Hematopoietic multipotent progenitor cell treated with erythropoietin and hydrocortisone succinate and interleukin-3 and kit ligand, for 4 days (in vitro differentiated cells): ENCODE measurements around the gene TSFM.
A peak's percentile ranks its signal among the peaks of the same experiment; 100 is the strongest.

Experiments
- DNase-seq: peaks from one replicate; pipeline ENCODE4 v3.0.0-alpha.2; 2015

TSFM gene

GRCh38 chr12:57781244-57781643 lies 1.3 kb upstream of the TSFM start:
- peak; percentile 60 for DNase-seq

GRCh38 chr12:57781801-57782200 lies 786 bp upstream of the TSFM start:
- DNase-seq = no peak

DNA sequence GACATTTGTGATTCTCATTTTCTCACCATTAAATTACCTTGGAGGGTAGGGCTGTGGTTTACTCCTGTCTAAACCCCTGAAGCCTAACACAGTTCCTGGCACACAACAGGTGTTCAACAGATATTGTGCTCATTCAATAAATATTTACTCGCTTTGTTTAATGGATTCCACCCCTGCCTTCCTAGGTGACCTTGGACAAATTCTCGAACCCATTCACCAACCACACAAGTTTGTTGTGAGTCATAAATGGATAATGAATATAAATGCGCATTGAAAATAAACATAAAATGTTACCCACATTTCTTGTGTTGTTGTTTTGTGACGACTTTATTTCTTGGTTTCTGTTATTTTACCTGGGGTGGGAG lies 362 bp upstream of the TSFM start:
- DNase-seq = no peak

DNA sequence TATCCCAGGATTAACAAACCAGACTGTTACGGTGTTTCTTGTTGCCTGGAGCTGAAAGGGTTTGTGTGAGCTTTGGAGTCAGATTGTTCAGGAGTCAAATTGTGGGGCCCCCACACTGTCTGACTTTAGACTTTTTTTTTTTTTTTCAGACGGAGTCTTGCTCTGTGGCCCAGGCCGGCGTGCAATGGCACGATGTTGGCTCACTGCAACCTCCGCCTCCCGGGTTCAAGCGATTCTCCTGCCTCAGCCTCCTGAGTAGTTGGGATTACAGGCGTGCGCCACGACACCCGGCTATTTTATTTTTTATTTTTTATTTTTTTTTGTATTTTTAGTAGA lies 847 bp downstream of the TSFM start:
- DNase-seq = no peak

GRCh38 chr12:57783861-57784260 lies 1.3 kb downstream of the TSFM start:
- no peak for DNase-seq

DNA sequence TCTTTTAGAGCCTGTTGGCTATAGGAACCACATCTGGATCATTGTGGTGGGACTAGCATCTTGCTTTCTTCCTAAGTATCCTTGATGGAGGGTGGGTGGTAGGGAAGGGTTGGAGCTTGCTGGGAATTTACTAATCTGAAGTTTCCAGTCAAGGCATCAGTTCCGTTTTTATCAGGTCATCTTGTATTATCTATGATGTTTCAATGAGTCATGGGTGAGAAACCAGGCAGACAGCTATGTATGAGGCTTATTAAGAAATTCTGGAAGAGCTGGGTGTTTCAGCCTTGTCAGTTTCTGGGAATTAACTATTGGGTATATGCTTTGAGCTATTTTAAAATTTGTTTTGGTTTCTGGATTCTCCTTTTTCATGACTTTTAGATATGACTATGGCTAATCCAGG lies 11.3 kb downstream of the TSFM start:
- no peak for DNase-seq

- no peak for DNase-seq
These were observed 12.8 kb downstream of the TSFM start for GRCh38 chr12:57795354-57795753.

DNA sequence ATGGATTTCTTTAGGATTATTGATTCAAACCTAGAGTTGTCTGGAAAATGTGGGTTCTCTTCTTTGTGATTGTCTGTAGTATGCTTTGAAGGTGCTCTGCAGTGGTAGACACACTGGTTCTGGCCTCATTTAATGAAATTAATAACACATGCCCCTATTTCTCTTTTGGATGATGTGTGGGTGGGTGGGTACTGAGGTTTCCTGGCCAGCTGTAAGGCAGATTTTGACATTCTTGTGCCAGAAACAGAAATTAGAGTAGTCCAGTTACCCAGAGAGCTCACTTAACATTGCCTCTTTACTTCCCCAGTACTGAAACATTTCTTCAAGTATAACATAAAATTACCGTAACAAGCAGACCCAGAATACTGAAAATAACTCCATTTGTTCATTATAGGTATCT lies 14.4 kb downstream of the TSFM start:
- DNase-seq = no peak

DNA sequence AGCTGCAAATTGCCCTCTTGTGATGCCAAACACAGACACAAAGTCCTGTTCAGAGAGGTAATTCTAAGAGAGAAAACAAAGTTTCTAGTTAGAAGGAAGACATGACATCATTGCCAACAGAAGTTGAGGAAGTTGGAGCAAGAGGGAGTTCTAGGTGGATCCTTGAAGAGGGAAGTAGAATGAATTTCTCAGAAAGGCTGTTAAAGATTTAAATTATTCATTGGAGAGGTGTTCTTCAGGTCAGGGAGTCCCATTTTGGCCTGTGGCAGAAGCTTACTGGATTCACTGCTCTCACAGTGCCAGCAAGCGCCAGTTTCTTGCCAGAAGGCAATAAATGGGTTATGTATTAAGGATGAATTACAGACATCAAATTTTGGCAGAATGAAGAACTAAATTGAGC lies 15.3 kb downstream of the TSFM start:
- no peak for DNase-seq

GRCh38 chr12:57800965-57801364 lies 18.4 kb downstream of the TSFM start:
- DNase-seq = no peak

DNA sequence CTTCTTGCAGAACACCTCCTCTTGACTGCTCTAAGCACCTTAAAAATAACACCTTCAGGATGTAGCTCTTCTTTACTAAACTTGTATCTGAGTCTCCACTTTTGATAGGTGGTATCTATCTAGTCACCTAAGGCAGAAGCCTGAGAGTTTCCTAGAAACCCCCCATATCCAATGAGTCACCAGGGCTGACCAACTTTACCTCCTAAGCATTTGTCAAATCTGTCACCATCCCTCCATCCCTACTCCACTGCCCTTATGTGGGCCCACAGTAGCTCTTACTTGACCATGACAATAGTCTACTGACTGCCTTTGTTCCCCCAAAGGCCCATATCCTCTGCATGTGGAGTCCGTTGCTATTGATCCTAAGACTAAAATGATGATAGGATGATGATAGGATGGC lies 20.0 kb downstream of the TSFM start:
- DNase-seq = no peak

DNA sequence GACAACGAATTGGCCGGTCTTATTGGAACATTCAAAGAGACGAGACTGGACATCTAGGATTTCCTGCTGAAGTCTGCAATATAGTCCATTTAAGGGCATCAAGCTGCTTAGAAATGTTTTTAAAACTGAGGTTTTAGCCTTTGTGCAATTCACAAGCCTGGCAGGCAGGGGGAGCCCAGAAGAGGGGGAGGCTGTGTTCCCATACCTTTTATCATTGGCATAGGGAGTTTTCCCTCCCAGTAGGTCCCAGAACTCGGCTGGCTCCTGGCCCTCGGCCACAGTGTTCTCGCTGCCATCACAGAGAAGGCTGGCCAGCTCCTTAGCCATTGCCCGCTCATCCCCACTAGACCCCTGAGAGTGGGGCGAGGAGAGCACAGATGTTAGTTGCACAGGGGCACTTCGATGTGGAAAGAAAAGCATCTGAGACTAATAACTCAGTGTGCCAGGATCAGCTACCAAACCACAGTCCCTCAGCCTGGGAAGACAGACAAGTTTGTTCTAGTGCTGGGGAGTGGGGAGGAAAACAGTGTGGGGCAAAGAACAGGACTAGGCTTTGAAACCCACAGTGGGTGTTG lies 20.8 kb downstream of the TSFM start:
- DNase-seq = peak; percentile 54

DNA sequence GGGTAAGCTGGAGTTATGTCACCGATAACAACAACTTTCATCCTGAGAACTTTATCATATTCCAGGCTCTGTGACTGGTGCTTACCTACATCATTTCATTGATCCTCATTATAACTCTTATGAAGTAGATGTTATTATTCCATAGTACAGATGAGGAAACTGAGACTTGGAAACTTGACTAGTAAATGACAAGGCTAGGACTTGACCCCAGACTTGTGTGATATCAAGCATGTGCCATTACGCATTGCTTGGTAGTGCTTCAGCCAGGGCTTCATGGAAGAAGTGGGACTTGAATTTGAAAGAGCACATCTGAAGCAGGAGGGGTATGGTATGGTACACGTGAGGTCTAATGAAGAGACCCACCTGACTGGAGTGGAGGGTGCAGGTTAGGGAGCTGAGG lies 24.1 kb downstream of the TSFM start:
- no peak for DNase-seq

GRCh38 chr12:57807285-57807684 lies 24.7 kb downstream of the TSFM start:
- DNase-seq = no peak

- DNase-seq = no peak
These were observed 25.8 kb downstream of the TSFM start for GRCh38 chr12:57808351-57808750.

DNA sequence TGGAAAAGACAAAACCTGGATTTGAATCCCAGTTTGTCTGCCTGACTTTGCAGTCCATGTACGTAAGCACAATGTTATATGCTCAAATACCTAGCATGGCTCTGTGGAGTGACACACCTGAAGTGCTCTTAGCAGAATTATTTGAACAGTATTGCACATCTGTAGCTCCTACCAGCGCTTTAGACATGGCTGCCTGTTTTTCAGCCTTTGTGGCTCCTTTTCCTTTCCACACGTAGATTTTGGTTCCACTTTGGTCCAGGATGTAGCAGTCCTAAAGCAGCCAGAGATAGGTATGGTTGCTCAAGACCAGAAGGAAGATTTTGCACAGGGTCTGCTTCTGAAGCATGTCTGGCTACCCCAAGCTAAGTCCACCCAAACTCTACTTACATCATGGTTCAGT lies 26.8 kb downstream of the TSFM start:
- DNase-seq = no peak

DNA sequence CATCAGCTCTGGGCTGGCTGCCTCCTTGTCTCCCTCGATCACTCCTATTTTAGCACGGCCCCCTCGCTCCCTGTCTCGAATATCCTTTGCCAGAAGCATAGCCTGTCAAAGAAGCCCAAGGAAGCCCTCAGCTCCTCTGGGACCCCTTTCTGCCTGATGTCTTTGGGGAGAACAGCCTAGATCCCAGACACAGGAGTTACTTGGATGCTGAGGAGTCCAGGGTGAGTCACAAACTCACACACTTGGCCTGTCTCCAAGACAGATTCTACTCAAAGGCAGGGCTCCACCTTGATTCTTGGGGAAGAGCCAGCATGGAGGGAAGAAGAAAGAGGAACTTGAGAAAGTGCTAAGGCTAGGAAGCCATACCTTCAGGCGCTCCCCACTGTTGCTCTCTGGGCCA lies 27.9 kb downstream of the TSFM start:
- peak; percentile 54 for DNase-seq

DNA sequence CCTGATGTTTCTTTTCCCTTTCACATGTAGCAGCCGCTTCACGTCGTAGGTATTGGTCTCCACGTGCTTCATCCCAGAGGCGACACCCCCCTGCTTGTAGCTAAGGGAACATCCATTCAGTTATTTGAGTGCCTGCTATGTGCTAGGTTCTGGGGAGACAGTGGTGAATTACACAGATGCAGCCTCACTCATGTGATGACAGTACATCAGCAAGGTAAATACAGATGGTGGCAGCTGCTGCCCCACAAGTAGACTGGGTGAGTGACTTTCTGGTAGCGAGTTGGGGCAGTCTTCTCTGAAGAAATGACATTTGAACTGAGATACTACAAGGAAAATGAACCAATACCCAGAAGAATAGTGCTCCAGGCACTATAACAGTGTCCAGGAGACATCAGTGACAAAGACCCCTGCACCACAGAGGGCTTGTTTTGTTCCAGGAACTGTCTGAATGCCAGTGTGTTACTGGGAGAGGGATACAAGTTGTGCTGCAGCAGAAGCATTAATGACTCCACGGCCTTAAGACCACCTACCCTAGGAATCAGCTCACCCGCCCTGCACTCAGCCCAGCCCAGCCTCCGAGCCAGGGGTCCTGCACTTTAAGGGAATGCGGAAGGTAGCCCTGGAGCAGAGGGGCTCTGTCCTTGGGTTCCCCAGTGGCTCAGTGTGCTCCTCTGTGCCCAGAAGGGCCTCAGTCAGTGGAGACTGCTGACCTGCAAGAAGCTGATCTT lies 28.6 kb downstream of the TSFM start:
- DNase-seq = no peak

- DNase-seq = no peak
These were observed 30.8 kb downstream of the TSFM start for GRCh38 chr12:57813111-57813970.

- DNase-seq = no peak
These were observed 31.6 kb downstream of the TSFM start for GRCh38 chr12:57813971-57814772.

DNA sequence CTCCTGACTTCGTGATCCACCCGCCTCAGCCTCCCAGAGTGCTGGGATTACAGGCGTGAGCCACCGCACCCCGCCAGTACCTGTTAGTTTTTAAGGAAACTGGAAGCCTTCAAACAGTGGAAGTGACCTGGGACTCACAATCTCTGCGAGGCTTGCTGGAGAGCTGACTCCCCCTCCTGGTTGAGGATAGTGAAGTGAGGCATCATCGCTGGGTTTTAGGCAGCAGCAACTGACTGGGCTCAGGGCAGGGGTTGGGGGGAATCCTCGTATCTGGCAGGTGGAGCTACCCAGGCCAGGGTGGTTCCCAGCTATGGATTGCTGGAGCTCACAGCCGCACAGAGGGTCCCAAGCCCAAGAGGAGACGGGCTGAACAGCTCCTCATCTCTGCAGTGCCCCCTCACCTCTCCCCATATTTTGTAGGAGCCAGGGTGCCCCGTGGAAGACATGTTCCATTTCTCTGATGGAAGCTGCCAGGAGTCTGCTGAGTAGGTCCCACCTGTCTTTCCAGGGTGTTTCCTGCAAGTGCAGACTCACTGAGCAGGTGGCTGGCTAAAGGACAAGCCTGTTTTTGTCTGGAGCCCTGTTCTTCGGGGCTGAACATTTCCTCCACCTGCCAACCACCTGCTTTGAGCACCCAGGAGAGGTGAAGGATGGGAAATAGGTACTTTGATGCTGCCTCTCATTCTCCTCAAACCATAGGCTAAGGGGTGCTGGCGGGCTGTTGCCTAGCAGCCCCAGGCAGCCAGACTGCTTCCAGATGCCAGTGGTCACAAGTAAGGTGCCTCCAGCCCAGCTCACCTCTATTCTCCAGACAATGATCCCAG lies 32.8 kb downstream of the TSFM start:
- no peak for DNase-seq
